Measurements from ENCODE around the gene DEK.
"Not testable (repeated sequence)": the region's sequence is repeated elsewhere in the genome, so short reads cannot be mapped to it uniquely, and the experiment has no call there.

The DEK gene

DNA sequence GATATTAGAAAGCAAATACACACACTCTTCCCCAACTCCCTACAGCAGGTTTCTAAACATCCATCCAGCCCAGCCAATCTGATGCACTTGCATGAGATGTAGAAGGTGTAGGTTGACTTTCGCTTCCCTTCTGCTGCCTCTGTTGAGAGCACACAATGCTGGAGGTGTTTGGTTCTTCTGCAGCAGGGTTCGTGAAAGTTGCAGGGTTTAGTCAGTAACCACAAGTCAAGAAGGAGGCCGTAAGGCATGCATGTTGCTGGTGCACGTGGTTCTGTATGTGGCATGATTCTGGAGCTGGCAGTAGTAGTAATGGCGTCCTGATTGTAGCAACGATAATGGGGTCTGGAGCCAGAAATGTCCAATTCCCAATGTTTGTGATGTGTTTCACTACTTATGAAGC lies 53.0 kb downstream of the DEK start:
- Histone ChIP-seq H3K9me3 (ENCODE audit: low read length) (no peaks in the 10 kb centered on the region), H3K9ac (ENCODE audit: low read length) (no peak overlapping the region), H3K27ac (ENCODE audit: low read depth, low read length) (no peak overlapping the region), H3K36me3 (ENCODE audit: insufficient read depth, low read length) (peaks cover 6% of the 10 kb centered on the region), H3K27me3 (ENCODE audit: control insufficient read depth in 1 of 2, insufficient read depth in 2 of 2, low read length in 2 of 2) (no peaks in the 10 kb centered on the region), H3K4me1 (ENCODE audit: insufficient read depth, low read length) (peaks cover 15% of the 10 kb centered on the region), H3K4me3 (ENCODE audit: low read depth in 1 of 2, low read length in 2 of 2) (no peak overlapping the region)

- H3K27me3 ChIP-seq (ENCODE audit: control insufficient read depth in 1 of 2, insufficient read depth in 2 of 2, low read length in 2 of 2) = no peaks in the 10 kb centered on the region
- no peak overlapping the region for H3K9ac ChIP-seq (ENCODE audit: low read length)
- peaks cover 15% of the 10 kb centered on the region for H3K4me1 ChIP-seq (ENCODE audit: insufficient read depth, low read length)
- no peak overlapping the region for H3K4me3 ChIP-seq (ENCODE audit: low read depth in 1 of 2, low read length in 2 of 2)
- peaks cover 6% of the 10 kb centered on the region for H3K36me3 ChIP-seq (ENCODE audit: insufficient read depth, low read length)
- H3K9me3 ChIP-seq (ENCODE audit: low read length) = no peaks in the 10 kb centered on the region
- no peak overlapping the region for H3K27ac ChIP-seq (ENCODE audit: low read depth, low read length)
Observed at GRCh38 chr6:18210707-18211106, 53.6 kb downstream of the DEK start.

DNA sequence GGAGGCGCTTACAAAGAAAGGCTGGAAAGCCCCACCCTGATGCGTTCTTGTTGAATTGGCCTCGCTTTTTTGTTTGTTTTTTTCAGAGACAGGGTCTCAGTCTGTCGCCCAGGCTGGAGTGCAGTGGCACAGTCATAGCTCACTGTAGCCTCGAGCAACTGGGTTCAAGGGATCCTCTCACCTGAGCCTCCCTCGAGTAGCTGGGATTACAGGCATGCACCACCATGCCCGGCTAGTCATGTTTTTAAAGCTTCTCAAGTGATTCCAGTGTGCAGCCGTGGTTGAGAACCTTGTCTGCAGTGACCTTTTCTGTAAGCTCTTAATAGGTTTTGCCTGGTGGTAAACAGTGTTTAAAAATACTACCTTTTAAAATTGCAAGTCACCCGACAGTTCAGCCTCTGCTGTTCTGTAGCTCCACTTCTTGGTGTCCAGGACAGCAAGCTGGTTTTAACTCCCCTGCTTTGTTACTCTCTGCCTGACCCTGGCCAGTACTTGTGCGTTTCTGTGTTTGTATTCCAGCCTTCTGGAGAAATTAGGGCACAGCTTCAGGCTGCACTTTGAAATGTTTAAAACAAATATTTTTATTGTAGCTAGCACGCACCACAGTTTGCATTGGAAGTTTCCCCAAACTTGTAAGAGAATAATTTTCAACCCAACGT lies 54.7 kb downstream of the DEK start:
- H3K36me3 ChIP-seq (ENCODE audit: insufficient read depth, low read length) = peaks cover 6% of the 10 kb centered on the region
- peak overlapping the region; percentile 40 for H3K27ac ChIP-seq (ENCODE audit: low read depth, low read length)
- H3K4me3 ChIP-seq (ENCODE audit: low read depth in 1 of 2, low read length in 2 of 2) = no peak overlapping the region
- H3K9me3 ChIP-seq (ENCODE audit: low read length) = no peaks in the 10 kb centered on the region
- H3K27me3 ChIP-seq (ENCODE audit: control insufficient read depth in 1 of 2, insufficient read depth in 2 of 2, low read length in 2 of 2) = no peaks in the 10 kb centered on the region
- H3K4me1 ChIP-seq (ENCODE audit: insufficient read depth, low read length) = peaks cover 15% of the 10 kb centered on the region
- H3K9ac ChIP-seq (ENCODE audit: low read length) = no peak overlapping the region

DNA sequence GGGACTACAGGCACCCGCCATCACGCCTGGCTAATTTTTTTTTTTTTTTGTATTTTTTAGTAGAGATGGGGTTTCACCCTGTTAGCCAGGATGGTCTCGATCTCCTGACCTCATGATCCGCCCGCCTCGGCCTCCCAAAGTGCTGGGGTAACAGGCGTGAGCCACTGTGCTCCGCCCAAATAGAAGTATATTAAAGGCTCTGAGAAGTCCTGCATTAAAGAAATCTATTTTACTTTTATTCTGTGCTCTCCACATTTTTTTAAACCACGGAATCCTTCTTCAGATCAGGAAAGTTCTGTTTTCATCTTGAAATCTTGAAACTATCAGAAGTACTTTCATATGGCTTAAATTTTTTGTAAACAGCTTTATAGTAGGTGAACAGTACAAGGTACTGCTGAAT lies 55.6 kb downstream of the DEK start:
- peaks cover 15% of the 10 kb centered on the region for H3K4me1 ChIP-seq (ENCODE audit: insufficient read depth, low read length)
- H3K9ac ChIP-seq (ENCODE audit: low read length); H3K4me3 ChIP-seq (ENCODE audit: low read depth in 1 of 2, low read length in 2 of 2); H3K36me3 ChIP-seq (ENCODE audit: insufficient read depth, low read length); H3K9me3 ChIP-seq (ENCODE audit: low read length); H3K27me3 ChIP-seq (ENCODE audit: control insufficient read depth in 1 of 2, insufficient read depth in 2 of 2, low read length in 2 of 2): not testable (repeated sequence)
- H3K27ac ChIP-seq (ENCODE audit: low read depth, low read length) = peak overlapping the region; percentile 40

- Histone ChIP-seq H3K4me1 (ENCODE audit: insufficient read depth, low read length) (peaks cover 15% of the 10 kb centered on the region), H3K27ac (ENCODE audit: low read depth, low read length) (peak overlapping the region; percentile 86), H3K9me3 (ENCODE audit: low read length) (no peaks in the 10 kb centered on the region), H3K9ac (ENCODE audit: low read length) (no peak overlapping the region), H3K4me3 (ENCODE audit: low read depth in 1 of 2, low read length in 2 of 2) (peak overlapping the region in 1 of 2 donors; percentile 41), H3K27me3 (ENCODE audit: control insufficient read depth in 1 of 2, insufficient read depth in 2 of 2, low read length in 2 of 2) (no peaks in the 10 kb centered on the region), H3K36me3 (ENCODE audit: insufficient read depth, low read length) (no peaks in the 10 kb centered on the region)
Observed at GRCh38 chr6:18207949-18208348, 56.4 kb downstream of the DEK start.

DNA sequence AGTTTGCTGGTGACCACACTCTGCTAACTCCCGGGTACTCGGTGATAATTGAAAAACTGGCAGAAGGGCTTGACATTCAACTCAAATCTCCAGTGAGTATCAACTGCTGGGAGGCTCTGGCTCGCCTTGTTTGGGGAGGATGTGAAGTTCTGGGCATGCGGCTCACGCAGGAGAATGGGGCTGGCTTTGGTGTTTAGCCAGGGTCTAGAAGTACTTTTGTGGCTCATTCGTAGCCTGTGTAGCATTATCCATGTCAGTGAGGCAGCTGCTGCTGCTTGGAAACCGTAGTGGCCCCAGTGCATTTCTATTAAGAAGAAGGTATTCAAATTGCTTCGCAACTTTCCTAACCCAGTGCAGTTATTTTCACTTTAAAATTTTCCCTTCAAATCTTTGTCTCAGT lies 56.9 kb downstream of the DEK start:
- Histone ChIP-seq H3K9ac (ENCODE audit: low read length) (no peak overlapping the region), H3K27me3 (ENCODE audit: control insufficient read depth in 1 of 2, insufficient read depth in 2 of 2, low read length in 2 of 2) (no peaks in the 10 kb centered on the region), H3K4me1 (ENCODE audit: insufficient read depth, low read length) (peaks cover 15% of the 10 kb centered on the region), H3K27ac (ENCODE audit: low read depth, low read length) (peak overlapping the region; percentile 86), H3K9me3 (ENCODE audit: low read length) (no peaks in the 10 kb centered on the region), H3K36me3 (ENCODE audit: insufficient read depth, low read length) (no peaks in the 10 kb centered on the region), H3K4me3 (ENCODE audit: low read depth in 1 of 2, low read length in 2 of 2) (peak overlapping the region in 1 of 2 donors; percentile 41)

- Histone ChIP-seq H3K4me1 (ENCODE audit: insufficient read depth, low read length) (peaks cover 15% of the 10 kb centered on the region), H3K9ac (ENCODE audit: low read length) (no peak overlapping the region), H3K36me3 (ENCODE audit: insufficient read depth, low read length) (peaks cover 4% of the 10 kb centered on the region), H3K27me3 (ENCODE audit: control insufficient read depth in 1 of 2, insufficient read depth in 2 of 2, low read length in 2 of 2) (no peaks in the 10 kb centered on the region), H3K4me3 (ENCODE audit: low read depth in 1 of 2, low read length in 2 of 2) (no peak overlapping the region), H3K27ac (ENCODE audit: low read depth, low read length) (no peak overlapping the region), H3K9me3 (ENCODE audit: low read length) (no peaks in the 10 kb centered on the region)
Observed at GRCh38 chr6:18206591-18206990, 57.7 kb downstream of the DEK start.

- Histone ChIP-seq H3K9me3 (ENCODE audit: low read length) (no peaks in the 10 kb centered on the region), H3K27ac (ENCODE audit: low read depth, low read length) (no peak overlapping the region), H3K4me3 (ENCODE audit: low read depth in 1 of 2, low read length in 2 of 2) (no peak overlapping the region), H3K9ac (ENCODE audit: low read length) (no peak overlapping the region), H3K4me1 (ENCODE audit: insufficient read depth, low read length) (peaks cover 13% of the 10 kb centered on the region), H3K36me3 (ENCODE audit: insufficient read depth, low read length) (peaks cover 8% of the 10 kb centered on the region), H3K27me3 (ENCODE audit: control insufficient read depth in 1 of 2, insufficient read depth in 2 of 2, low read length in 2 of 2) (no peaks in the 10 kb centered on the region)
Observed at GRCh38 chr6:18204691-18205090, 59.6 kb downstream of the DEK start.

DNA sequence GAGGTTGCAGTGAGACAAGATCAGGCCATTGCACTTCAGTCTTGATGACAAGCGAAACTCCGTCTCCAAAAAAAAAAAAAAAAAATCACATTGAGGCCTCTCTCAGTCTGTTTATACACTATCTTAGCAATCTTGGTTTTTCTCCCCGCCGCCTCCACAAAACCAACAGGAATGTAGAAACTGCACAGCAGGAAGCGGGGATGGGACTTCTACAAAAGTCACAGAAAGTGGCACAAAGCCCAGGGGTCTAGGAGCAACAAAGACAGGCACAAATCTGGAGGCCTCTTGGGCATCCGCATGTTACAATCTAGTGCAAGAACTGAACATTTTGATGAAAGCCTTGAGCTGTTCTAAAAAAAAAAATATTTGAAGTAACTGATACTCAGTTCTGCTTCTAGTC lies 60.5 kb downstream of the DEK start:
- no peaks in the 10 kb centered on the region for H3K9me3 ChIP-seq (ENCODE audit: low read length)
- H3K27me3 ChIP-seq (ENCODE audit: control insufficient read depth in 1 of 2, insufficient read depth in 2 of 2, low read length in 2 of 2) = no peaks in the 10 kb centered on the region
- H3K9ac ChIP-seq (ENCODE audit: low read length) = no peak overlapping the region
- H3K27ac ChIP-seq (ENCODE audit: low read depth, low read length) = no peak overlapping the region
- no peak overlapping the region for H3K4me3 ChIP-seq (ENCODE audit: low read depth in 1 of 2, low read length in 2 of 2)
- H3K4me1 ChIP-seq (ENCODE audit: insufficient read depth, low read length) = peaks cover 7% of the 10 kb centered on the region
- H3K36me3 ChIP-seq (ENCODE audit: insufficient read depth, low read length) = peaks cover 12% of the 10 kb centered on the region

DNA sequence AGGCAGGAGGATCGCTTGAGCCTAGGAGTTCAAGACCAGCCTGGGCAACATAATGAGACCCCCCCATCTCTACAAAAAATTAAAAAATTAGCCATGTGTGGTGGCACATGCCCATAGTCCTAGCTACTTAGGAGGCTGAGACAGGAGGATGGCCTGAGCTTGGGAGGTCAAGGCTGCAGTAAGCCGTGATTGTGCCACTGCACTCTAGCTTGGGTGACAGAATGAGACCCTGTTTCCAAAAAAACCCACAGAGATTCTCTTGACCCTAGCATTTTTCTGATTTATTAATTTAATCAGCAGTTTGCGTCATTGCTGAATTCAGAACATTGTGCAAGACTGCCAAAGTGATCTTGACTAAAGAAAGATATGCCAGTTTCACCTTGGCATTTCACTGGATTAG lies 72.3 kb downstream of the DEK start:
- H3K36me3 ChIP-seq (ENCODE audit: insufficient read depth, low read length) = peaks cover 9% of the 10 kb centered on the region
- H3K27ac ChIP-seq (ENCODE audit: low read depth, low read length) = no peak overlapping the region
- H3K4me3 ChIP-seq (ENCODE audit: low read depth in 1 of 2, low read length in 2 of 2) = no peak overlapping the region
- H3K27me3 ChIP-seq (ENCODE audit: control insufficient read depth in 1 of 2, insufficient read depth in 2 of 2, low read length in 2 of 2) = no peaks in the 10 kb centered on the region
- H3K9ac ChIP-seq (ENCODE audit: low read length) = no peak overlapping the region
- H3K9me3 ChIP-seq (ENCODE audit: low read length) = no peaks in the 10 kb centered on the region
- H3K4me1 ChIP-seq (ENCODE audit: insufficient read depth, low read length) = no peaks in the 10 kb centered on the region

DNA sequence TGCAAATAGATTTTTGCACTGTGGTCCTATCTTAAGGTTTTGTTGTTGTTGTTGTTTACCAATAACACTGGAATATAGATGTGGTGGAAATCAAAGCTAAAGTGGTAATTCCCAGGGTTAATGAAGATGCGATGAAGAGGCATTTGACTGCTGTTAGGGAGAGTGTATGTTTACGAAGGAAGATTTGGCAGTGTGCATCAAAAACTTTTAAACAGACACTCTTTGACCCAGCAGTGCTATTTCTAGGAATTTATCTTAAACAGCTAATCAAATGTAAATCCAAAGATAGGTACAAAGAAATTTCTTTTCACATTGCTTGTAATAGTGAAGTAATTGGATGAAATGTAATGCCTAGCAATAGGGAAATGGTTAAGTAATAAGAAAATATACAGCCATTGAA lies 75.1 kb downstream of the DEK start:
- Histone ChIP-seq H3K4me1 (ENCODE audit: insufficient read depth, low read length) (no peaks in the 10 kb centered on the region), H3K9me3 (ENCODE audit: low read length) (no peaks in the 10 kb centered on the region), H3K36me3 (ENCODE audit: insufficient read depth, low read length) (peaks cover 9% of the 10 kb centered on the region), H3K27ac (ENCODE audit: low read depth, low read length) (no peak overlapping the region), H3K27me3 (ENCODE audit: control insufficient read depth in 1 of 2, insufficient read depth in 2 of 2, low read length in 2 of 2) (no peaks in the 10 kb centered on the region), H3K9ac (ENCODE audit: low read length) (no peak overlapping the region), H3K4me3 (ENCODE audit: low read depth in 1 of 2, low read length in 2 of 2) (no peak overlapping the region)

DNA sequence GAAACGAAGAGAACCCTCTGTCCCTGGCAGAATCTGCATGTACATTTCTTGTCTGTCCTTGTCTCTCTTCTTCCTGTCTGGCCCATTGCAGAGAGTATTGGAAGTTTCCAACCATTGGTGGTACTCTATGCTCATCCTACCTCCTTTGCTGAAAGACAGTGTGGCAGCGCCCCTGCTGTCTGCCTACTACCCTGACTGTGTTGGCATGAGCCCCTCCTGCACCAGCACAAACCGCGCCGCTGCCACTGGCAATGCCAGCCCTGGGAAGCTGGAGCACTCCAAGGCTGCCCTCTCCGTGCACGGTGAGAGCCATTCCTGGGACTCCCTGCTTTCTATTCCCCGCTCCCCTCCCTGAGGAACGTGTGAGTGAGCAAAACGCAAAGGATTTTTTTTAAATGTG lies 76.6 kb downstream of the DEK start:
- H3K9me3 ChIP-seq (ENCODE audit: low read length) = no peaks in the 10 kb centered on the region
- no peak overlapping the region for H3K4me3 ChIP-seq (ENCODE audit: low read depth in 1 of 2, low read length in 2 of 2)
- H3K27ac ChIP-seq (ENCODE audit: low read depth, low read length) = no peak overlapping the region

More for the DNA sequence above, 76.6 kb downstream of the DEK start:
- Histone ChIP-seq H3K27me3 (ENCODE audit: control insufficient read depth in 1 of 2, insufficient read depth in 2 of 2, low read length in 2 of 2) (no peaks in the 10 kb centered on the region), H3K4me1 (ENCODE audit: insufficient read depth, low read length) (peaks cover 3% of the 10 kb centered on the region), H3K9ac (ENCODE audit: low read length) (no peak overlapping the region), H3K36me3 (ENCODE audit: insufficient read depth, low read length) (peaks cover 9% of the 10 kb centered on the region)

Data from muscle layer of colon (tissue), 2 donors.